ENCODE data around the gene CDK6.

The CDK6 gene

GRCh38 chr7:92602352-92603088, 233.9 kb downstream of the CDK6 start:
- H3K4me3 ChIP-seq (replicated peaks; ENCODE audit: low read depth, low read length), result no peak overlapping the region
- no peak for TF ChIP-seq CTCF (IDR thresholded peaks at IDR 0.05; ENCODE audit: low read length, missing control alignments)
- peak; percentile 57 for DNase-seq (ENCODE audit: low read depth)

GRCh38 chr7:92598310-92598981, 237.9 kb downstream of the CDK6 start:
- no peak for DNase-seq (ENCODE audit: low read depth)
- H3K4me3 ChIP-seq (replicated peaks; ENCODE audit: low read depth, low read length), result no peak overlapping the region
- no peak for TF ChIP-seq CTCF (IDR thresholded peaks at IDR 0.05; ENCODE audit: low read length, missing control alignments)

DNA sequence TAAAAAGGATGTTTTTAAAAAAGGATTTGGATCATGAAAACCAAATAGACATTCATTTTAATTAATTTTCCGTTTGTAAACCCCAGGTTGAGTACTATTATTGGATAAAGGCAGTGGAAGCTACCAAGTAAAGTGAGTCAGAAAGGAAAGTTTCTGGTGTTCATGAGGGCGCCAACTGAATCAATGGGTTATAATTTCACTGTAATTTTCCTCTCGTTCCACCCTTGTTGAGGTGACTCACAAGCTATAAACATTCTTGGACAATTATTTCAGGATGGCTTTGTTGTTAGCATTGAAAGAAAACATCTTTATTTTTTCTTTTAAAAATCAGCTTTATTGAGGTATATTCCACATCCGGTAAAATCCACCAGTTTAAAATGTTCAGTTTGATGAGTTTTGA, 241.1 kb downstream of the CDK6 start:
- DNase-seq (ENCODE audit: low read depth), result no peak
- no peak for TF ChIP-seq CTCF (IDR thresholded peaks at IDR 0.05; ENCODE audit: low read length, missing control alignments)

DNA sequence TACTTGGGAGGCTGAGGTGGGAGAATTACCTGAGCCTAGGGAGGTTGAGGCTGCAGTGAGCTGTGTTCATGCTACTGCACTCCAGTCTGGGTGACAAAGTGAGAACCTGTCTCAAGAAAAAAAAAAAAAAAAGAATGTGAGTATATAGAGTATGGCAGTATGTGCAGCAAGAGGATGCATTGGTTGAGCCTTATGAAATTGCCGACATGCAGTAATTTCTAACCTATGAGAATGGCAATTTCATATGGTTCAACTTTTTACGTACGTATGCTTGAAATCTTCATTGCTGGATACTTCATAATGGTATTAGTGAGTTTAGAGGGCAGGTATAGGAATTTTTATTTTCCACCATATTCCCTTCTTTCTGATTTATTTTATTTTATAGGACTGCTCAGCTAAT, 241.6 kb downstream of the CDK6 start:
- no peak for DNase-seq (ENCODE audit: low read depth)
- TF ChIP-seq CTCF (IDR thresholded peaks at IDR 0.05; ENCODE audit: low read length, missing control alignments), result no peak
- H3K4me3 ChIP-seq (replicated peaks; ENCODE audit: low read depth, low read length), result no peak overlapping the region

More for the DNA sequence above, 241.1 kb downstream of the CDK6 start:
- H3K4me3 ChIP-seq (replicated peaks; ENCODE audit: low read depth, low read length), result no peak overlapping the region

GRCh38 chr7:92590711-92591310, 245.6 kb downstream of the CDK6 start:
- DNase-seq (ENCODE audit: low read depth), result no peak
- H3K4me3 ChIP-seq (replicated peaks; ENCODE audit: low read depth, low read length), result peak overlapping the region; percentile 90
- no peak for TF ChIP-seq CTCF (IDR thresholded peaks at IDR 0.05; ENCODE audit: low read length, missing control alignments)

DNA sequence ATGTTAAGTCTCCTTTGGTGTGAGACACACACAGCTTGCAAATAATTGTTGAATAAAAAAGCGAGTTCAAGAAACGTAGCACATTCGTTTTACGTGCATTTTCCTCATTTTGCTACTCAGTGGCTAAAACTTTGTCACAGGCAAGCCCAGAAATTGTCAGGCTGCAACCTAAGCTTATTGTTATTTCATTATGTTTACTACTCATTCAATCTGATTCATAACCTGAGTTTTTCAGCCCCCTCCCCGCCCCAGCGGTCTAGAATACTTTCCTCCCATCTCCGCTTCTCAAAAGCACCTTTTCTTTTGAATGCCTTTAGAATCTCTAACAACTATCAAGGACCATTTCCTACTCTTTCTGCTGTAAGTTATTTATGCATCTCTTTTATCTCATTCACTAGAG, 247.3 kb downstream of the CDK6 start:
- no peak for DNase-seq (ENCODE audit: low read depth)

More for the DNA sequence above, 247.3 kb downstream of the CDK6 start:
- TF ChIP-seq CTCF (IDR thresholded peaks at IDR 0.05; ENCODE audit: low read length, missing control alignments), result no peak
- H3K4me3 ChIP-seq (replicated peaks; ENCODE audit: low read depth, low read length), result peak overlapping the region; percentile 90

All from fibroblast of pulmonary artery (primary cell).